Esophagus (tissue), 2 donors: ENCODE data around the gene VWA5B1. TPM values are rescaled to one million over a fixed set of nuclear protein-coding genes. Genes with fewer than 3 reads are reported as not detected.

Source experiments
- H3K27ac ChIP-seq, 2 donors: one replicate each; pipeline ENCODE4 v1.5.1; 2013; ENCODE audit warnings: low read depth in 2 of 2, mild to moderate bottlenecking in 2 of 2, inconsistent platforms in 1 of 2, low read length in 1 of 2, moderate library complexity in 1 of 2
- H3K27me3 ChIP-seq, 2 donors: one replicate each; pipeline ENCODE4 v1.6.1; 2013; ENCODE audit warnings: low read length in 2 of 2, control low read depth in 1 of 2, mild to moderate bottlenecking in 1 of 2; ENCODE audit not compliant: insufficient read depth in 2 of 2, control insufficient read depth in 1 of 2
- H3K36me3 ChIP-seq, 2 donors: one replicate each; pipeline ENCODE4 v1.6.1; 2013; ENCODE audit warnings: low read length in 1 of 2; ENCODE audit not compliant: control insufficient read depth in 2 of 2, insufficient read depth in 2 of 2
- H3K4me1 ChIP-seq, 2 donors: one replicate each; pipeline ENCODE4 v1.6.1; 2013; ENCODE audit warnings: low read length in 1 of 2; ENCODE audit not compliant: control insufficient read depth in 2 of 2, insufficient read depth in 2 of 2
- H3K4me3 ChIP-seq, 2 donors: one replicate each; pipeline ENCODE4 v1.5.1; 2013; ENCODE audit warnings: low read length in 2 of 2, mild to moderate bottlenecking in 2 of 2, low read depth in 1 of 2, moderate library complexity in 1 of 2
- H3K9me3 ChIP-seq, 2 donors: one replicate each; pipeline ENCODE4 v1.6.1; 2013; ENCODE audit warnings: mild to moderate bottlenecking in 2 of 2, low read depth in 1 of 2, low read length in 1 of 2, moderate library complexity in 1 of 2; ENCODE audit not compliant: control insufficient read depth in 2 of 2, insufficient read depth in 1 of 2
- WGBS, 2 donors: extraction: QIAGEN DNeasy Blood & Tissue Kit; methylation state at CpG; one replicate each; pipeline ENCODE4 v1.1.7; 2013; 5-methylcytosine and 5-hydroxymethylcytosine counted together
- polyA plus RNA-seq, 2 donors: library from polyadenylated mRNA; stranded (reverse); fragments of 200-250 nt; gene quantifications; one replicate each; pipeline ENCODE4 v1.2.3, GENCODE V29; 2013
- donor health status: healthy with polysubstance abuse.
- donor health status: Bipolar disorder and iron deficiency.

Gene VWA5B1
- polyA plus RNA-seq, 2 donors = not detected

DNA sequence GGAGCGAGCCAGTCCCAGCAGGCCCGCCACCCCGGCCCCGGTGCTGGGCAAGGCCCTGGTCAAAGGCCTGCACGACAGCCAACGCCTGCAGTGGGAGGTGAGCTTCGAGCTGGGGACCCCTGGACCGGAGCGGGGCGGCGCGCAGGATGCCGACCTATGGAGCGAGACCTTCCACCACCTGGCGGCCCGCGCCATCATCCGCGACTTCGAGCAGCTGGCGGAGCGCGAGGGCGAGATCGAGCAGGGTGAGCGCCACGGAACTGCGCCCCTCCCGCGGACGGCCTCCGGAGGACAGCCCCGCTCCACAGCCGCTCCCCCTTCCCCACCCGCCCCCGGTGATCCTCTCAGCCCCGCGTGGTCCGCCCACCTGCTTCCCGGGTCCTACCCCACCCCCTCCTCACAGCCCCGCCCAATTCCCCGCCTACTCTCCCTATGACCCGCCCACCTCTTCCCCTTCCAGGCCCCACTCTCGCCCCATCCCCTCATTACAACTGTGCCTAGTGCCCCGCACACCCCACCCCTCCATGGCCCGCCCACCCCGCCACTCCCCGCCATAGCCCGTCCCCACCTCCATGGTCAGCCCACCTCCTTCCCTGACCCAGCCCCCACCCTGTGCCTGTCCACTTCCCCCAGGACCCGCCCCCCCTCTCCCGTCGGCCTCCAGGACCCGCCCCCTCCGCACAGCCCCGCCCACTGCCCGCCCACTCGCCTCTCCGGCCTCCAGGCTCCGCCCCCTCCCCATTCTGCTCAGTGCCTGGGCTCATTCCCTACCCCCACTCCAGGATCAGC is 52.7 kb downstream of the VWA5B1 start:
- H3K4me1 ChIP-seq = peaks cover 2% of the 10 kb centered on the region in 2 donors
- 9 to 10% methylated on average over 31 to 59 of the region's 59 CpGs for WGBS, 2 donors

DNA sequence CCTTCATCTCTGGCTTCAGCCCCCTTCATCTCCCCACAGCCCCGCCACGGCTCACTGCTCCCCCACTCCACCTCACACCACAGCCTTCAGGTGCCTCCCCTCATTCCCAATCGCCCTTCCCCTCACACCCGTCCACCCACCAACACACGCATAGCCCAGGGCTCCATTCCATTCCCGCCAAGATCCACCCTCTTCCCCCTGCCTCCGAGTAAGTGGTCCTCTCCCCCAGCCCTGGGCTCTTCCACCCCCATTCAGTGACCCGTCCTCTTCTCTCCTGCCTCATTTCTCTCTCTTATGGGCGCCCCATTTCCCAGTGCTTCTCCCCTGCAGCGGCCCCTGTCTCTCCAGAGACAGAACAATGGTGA is 53.2 kb downstream of the VWA5B1 start:
- no peaks in the 10 kb centered on the region for H3K36me3 ChIP-seq
- no peak overlapping the region for H3K27ac ChIP-seq
- H3K4me1 ChIP-seq = peaks cover 2% of the 10 kb centered on the region in 2 donors
- WGBS, 2 donors = 20 to 25% methylated on average over 10 of the region's 10 CpGs
- peaks cover 0 to 7% of the 10 kb centered on the region in 2 donors for H3K9me3 ChIP-seq
- peaks cover 0 to 7% of the 10 kb centered on the region in 2 donors for H3K27me3 ChIP-seq
- no peak overlapping the region for H3K4me3 ChIP-seq

More for the DNA sequence above, 52.7 kb downstream of the VWA5B1 start:
- no peak overlapping the region for H3K4me3 ChIP-seq
- peaks cover 0 to 7% of the 10 kb centered on the region in 2 donors for H3K9me3 ChIP-seq
- peaks cover 0 to 7% of the 10 kb centered on the region in 2 donors for H3K27me3 ChIP-seq
- no peak overlapping the region for H3K27ac ChIP-seq
- no peaks in the 10 kb centered on the region for H3K36me3 ChIP-seq

DNA sequence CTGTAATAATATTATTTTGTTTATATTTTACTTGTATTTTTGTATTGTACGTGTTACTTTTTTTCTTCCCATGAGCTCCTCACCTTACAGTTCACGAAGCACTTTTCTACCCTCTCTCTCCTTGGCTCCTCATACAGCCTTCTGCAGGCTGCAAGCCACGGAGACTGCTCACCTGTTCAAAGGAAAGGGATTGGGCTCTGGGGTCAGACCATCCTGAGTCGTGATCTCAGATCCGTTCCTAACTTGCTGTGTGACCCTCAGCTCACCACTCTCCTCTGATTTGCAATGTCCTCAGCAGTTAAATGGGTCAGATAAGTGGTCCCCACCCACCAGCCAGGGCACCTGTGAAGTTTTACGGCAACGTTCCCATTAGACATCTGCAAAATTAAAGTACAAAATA is 54.1 kb downstream of the VWA5B1 start:
- Histone ChIP-seq H3K27me3 (peaks cover 0 to 7% of the 10 kb centered on the region in 2 donors), H3K9me3 (peaks cover 0 to 7% of the 10 kb centered on the region in 2 donors), H3K4me3 (no peak overlapping the region), H3K36me3 (no peaks in the 10 kb centered on the region), H3K4me1 (peaks cover 2% of the 10 kb centered on the region in 2 donors), H3K27ac (no peak overlapping the region)
- 58 to 64% methylated on average over 7 of the region's 7 CpGs for WGBS, 2 donors

DNA sequence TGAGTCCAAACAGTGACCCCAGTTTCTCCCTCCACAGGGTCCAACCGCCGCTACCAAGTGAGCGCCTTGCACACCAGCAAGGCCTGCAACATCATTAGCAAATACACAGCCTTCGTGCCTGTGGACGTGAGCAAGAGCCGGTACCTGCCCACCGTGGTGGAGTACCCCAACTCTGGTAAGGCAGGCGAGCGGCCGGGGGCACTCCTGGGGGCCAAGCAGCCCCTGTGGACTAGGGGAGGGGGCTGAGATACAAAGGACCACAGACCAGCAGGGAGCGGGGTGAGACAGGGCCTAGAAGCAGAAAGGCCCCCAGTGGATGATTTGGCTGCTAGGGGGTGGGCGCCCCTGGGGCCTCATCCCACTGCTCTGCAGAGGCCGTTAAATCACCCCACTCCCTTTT is 54.7 kb downstream of the VWA5B1 start:
- Histone ChIP-seq H3K4me3 (no peak overlapping the region), H3K27ac (no peak overlapping the region), H3K4me1 (peaks cover 2% of the 10 kb centered on the region in 2 donors), H3K9me3 (peaks cover 0 to 7% of the 10 kb centered on the region in 2 donors), H3K27me3 (peaks cover 0 to 7% of the 10 kb centered on the region in 2 donors), H3K36me3 (no peaks in the 10 kb centered on the region)
- 83 to 92% methylated on average over 13 of the region's 13 CpGs for WGBS, 2 donors

DNA sequence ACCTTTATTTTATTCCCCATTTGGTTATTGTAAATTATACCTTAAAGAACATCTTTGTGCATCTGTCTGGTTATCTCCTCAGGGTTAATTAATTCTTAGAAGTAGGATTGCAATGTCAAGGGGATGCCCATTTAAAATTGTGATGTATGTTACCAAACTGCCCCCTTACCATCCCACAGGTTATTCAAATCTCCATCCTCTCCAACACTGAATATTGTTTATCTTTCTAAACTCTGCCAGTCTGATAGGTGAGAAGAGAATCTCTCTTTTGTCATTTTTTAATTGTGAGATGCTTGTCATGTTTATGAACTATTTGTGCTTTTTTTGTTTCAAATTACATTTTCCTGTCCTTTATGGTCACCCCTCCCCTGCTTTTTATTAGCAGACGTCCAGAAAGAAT is 55.8 kb downstream of the VWA5B1 start:
- 81% methylated on average over 1 of the region's 1 CpG for WGBS, 2 donors
- Histone ChIP-seq H3K4me3 (no peak overlapping the region), H3K4me1 (peaks cover 2% of the 10 kb centered on the region in 2 donors), H3K27ac (no peak overlapping the region), H3K9me3 (peaks cover 0 to 7% of the 10 kb centered on the region in 2 donors), H3K27me3 (peaks cover 0 to 7% of the 10 kb centered on the region in 2 donors), H3K36me3 (no peaks in the 10 kb centered on the region)

DNA sequence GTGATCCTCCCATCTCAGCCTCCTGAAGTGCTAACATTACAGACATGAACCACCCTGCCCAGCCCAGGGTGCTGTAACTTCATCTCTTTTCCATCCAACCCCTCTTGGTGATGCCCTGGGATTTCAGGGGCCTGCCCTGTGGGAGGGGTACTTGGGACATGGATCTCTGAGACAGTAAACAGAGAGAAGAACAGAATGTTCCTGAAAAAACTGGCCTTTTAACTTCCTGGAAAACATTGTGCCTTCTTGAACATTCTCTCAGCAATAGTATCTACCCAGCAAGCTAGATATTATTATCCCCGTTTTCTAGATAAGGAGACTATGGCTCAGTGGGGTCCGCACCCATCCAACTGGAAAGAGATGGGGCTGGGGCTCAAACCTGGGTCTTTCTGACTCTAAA is 57.0 kb downstream of the VWA5B1 start:
- 86 to 89% methylated on average over 2 of the region's 2 CpGs for WGBS, 2 donors
- no peak overlapping the region for H3K4me3 ChIP-seq
- no peak overlapping the region for H3K27ac ChIP-seq
- peaks cover 0 to 6% of the 10 kb centered on the region in 2 donors for H3K27me3 ChIP-seq
- no peaks in the 10 kb centered on the region for H3K36me3 ChIP-seq
- peaks cover 1 to 2% of the 10 kb centered on the region in 2 donors for H3K4me1 ChIP-seq
- peaks cover 0 to 7% of the 10 kb centered on the region in 2 donors for H3K9me3 ChIP-seq

DNA sequence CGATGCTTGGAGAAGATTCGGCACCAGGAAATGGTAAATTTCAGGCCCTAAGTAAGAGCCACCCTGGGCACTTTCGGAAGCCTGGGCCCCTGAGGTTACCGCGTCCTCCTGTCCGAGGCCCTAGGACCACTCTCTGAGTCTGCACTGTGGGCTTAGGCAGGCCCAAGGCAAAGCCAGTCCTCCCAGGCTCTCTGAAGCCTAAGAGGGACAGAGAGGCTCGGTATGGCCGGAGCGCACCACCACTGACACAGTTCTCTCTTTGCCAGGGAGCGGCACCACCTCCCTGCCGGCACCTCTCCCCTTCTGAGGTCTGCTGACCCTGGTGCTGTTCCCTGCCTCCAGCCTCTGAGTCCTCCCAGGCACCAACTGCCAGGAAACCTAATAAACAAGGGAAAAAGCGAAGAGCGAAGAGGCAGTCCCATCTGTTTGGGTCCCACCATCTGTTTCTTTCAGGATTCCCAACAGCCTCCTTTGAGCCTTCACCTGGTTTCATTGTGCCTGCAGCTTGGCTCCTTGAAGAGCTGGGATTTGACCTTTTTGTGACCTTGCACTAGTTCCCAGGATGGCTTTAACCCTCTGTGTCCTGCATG is 57.7 kb downstream of the VWA5B1 start:
- no peak overlapping the region for H3K27ac ChIP-seq
- H3K4me1 ChIP-seq = peaks cover 0 to 2% of the 10 kb centered on the region in 2 donors
- H3K36me3 ChIP-seq = no peaks in the 10 kb centered on the region
- H3K9me3 ChIP-seq = peaks cover 0 to 5% of the 10 kb centered on the region in 2 donors
- no peak overlapping the region for H3K4me3 ChIP-seq
- H3K27me3 ChIP-seq = peaks cover 0 to 3% of the 10 kb centered on the region in 2 donors
- 81 to 84% methylated on average over 13 of the region's 13 CpGs for WGBS, 2 donors

DNA sequence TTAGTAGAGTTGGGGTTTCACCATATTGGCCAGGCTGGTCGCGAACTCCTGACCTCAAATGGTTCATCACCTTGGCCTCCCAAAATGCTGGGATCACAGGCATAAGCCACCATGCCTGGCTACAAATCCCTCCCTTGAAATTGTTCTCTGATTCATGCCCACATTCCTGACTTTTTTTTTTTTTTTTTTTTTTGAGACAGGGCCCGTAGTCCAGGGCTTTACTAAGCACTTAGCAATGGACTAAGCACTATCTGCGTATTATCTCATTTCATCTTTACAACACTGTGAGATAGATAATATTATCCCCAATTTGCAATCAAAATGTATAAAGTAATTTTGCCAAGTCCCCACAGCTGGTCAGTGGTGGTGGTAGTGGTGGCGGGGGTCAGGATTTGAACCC is 58.9 kb downstream of the VWA5B1 start:
- peaks cover 0 to 5% of the 10 kb centered on the region in 2 donors for H3K9me3 ChIP-seq
- no peak overlapping the region for H3K4me3 ChIP-seq
- no peaks in the 10 kb centered on the region for H3K36me3 ChIP-seq
- H3K27me3 ChIP-seq = peaks cover 0 to 3% of the 10 kb centered on the region in 2 donors
- 85 to 92% methylated on average over 5 of the region's 5 CpGs for WGBS, 2 donors
- H3K27ac ChIP-seq = no peak overlapping the region
- H3K4me1 ChIP-seq = no peaks in the 10 kb centered on the region

DNA sequence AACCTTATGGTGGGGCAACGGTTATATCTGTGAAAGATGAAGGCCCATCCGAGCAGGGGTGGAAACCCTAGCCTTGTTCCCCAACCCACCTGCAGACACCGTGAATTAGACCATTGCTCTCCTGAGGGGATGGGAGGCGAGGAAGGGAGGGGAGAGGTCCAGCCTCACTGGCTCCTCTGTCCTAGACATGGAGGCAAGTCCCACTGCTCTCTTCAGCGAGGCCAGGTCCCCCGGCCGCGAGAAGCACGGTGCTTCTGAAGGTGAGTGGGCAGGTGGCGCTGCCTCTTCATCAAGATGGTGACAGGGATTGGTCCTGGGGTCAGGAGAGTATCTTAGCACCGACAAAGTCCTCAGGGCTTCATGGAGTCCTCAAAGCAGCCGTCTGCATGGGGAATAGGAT is 59.3 kb downstream of the VWA5B1 start:
- no peaks in the 10 kb centered on the region for H3K36me3 ChIP-seq
- H3K4me1 ChIP-seq = no peaks in the 10 kb centered on the region
- peaks cover 0 to 3% of the 10 kb centered on the region in 2 donors for H3K27me3 ChIP-seq
- H3K27ac ChIP-seq = no peak overlapping the region
- H3K9me3 ChIP-seq = peaks cover 0 to 5% of the 10 kb centered on the region in 2 donors
- 82 to 85% methylated on average over 12 of the region's 12 CpGs for WGBS, 2 donors
- no peak overlapping the region for H3K4me3 ChIP-seq
